ENCODE results near the gene CYFIP1. TPM values are rescaled to one million over a fixed set of nuclear protein-coding genes. Genes with fewer than 3 reads are reported as not detected.

CYFIP1 gene
- total RNA-seq, 1 experiment from 2014 or later = 205 TPM

GRCh38 chr15:22933641-22934061 is 46.5 kb downstream of the CYFIP1 start:
- POLR2A ChIA-PET = no interaction called here
- Mint-ChIP-seq H3K36me3 (ENCODE audit: insufficient read depth, unreplicated experiment) (peaks cover 88% of the 10 kb centered on the region), H3K27ac (ENCODE audit: unreplicated experiment) (no peak overlapping the region), H3K4me3 (ENCODE audit: unreplicated experiment) (no peak overlapping the region), H3K27me3 (ENCODE audit: insufficient read depth, unreplicated experiment) (no peaks in the 10 kb centered on the region), H3K9me3 (ENCODE audit: unreplicated experiment) (no peaks in the 10 kb centered on the region), H3K4me1 (ENCODE audit: low read depth, unreplicated experiment) (no peaks in the 10 kb centered on the region)
- H3K27me3 ChIP-seq (replicated peaks; ENCODE audit: control insufficient read depth, insufficient read depth, low read length) = no peaks in the 10 kb centered on the region
- H3K36me3 ChIP-seq (ENCODE audit: control insufficient read depth, insufficient read depth, low read length) = peaks cover 7% of the 10 kb centered on the region; the same call in 1 of the 2 replicates
- no peaks in the 10 kb centered on the region for H3K4me1 ChIP-seq
- TF ChIP-seq, protein P1, sequence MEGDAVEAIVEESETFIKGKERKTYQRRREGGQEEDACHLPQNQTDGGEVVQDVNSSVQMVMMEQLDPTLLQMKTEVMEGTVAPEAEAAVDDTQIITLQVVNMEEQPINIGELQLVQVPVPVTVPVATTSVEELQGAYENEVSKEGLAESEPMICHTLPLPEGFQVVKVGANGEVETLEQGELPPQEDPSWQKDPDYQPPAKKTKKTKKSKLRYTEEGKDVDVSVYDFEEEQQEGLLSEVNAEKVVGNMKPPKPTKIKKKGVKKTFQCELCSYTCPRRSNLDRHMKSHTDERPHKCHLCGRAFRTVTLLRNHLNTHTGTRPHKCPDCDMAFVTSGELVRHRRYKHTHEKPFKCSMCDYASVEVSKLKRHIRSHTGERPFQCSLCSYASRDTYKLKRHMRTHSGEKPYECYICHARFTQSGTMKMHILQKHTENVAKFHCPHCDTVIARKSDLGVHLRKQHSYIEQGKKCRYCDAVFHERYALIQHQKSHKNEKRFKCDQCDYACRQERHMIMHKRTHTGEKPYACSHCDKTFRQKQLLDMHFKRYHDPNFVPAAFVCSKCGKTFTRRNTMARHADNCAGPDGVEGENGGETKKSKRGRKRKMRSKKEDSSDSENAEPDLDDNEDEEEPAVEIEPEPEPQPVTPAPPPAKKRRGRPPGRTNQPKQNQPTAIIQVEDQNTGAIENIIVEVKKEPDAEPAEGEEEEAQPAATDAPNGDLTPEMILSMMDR (IDR thresholded peaks at IDR 0.05; ENCODE audit: insufficient read depth in 1 of 2, low read depth in 1 of 2, low read length in 1 of 2, severe bottlenecking in 1 of 2, unreplicated experiment in 1 of 2) = no peak
- intact Hi-C loops (cut with micrococcal nuclease; ENCODE audit: unreplicated experiment) = no loop called here
- BruUV-seq (replicated peaks) = no TSS peak
- no peak for DNase-seq
- no peak overlapping the region for H3K4me3 ChIP-seq (ENCODE audit: low read depth, low read length)
- H3K9me3 ChIP-seq = no peaks in the 10 kb centered on the region
- CTCF ChIA-PET = no interaction called here

DNA sequence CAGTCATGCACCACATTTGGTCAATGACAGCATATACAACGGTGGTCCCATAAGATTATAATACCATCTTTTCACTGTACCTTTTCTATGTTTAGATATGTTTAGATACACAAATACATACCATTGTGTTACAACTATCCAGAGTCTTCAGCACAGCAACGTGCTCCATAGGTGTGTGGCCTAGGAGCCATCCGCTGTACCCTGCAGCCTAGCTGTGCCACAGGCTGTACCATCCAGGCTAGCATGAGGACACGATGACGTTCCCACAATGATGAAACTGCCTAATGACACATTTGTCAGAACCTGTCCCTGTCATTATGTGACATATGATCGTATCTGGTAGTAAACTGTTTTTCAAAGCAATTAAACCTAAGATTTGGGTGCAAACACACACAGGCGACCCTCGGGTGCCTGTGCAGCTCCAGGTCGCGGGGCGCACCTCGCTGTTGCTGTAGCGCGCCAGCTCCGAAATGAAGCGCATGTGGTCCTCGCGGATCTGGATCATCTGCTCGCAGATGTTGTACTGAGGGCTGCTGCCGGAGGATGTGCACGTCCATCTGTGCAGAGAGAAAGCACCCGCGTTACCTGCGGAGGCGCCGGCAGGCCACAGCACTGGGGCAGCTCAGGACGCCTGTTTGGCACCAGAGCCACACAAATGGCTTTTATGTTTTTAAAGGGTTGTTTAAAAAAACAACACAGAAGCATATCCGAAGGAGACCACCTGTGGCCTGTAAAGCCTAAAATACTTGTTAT is 48.2 kb downstream of the CYFIP1 start:
- peaks cover 92% of the 10 kb centered on the region for H3K36me3 Mint-ChIP-seq (ENCODE audit: insufficient read depth, unreplicated experiment)

DNA sequence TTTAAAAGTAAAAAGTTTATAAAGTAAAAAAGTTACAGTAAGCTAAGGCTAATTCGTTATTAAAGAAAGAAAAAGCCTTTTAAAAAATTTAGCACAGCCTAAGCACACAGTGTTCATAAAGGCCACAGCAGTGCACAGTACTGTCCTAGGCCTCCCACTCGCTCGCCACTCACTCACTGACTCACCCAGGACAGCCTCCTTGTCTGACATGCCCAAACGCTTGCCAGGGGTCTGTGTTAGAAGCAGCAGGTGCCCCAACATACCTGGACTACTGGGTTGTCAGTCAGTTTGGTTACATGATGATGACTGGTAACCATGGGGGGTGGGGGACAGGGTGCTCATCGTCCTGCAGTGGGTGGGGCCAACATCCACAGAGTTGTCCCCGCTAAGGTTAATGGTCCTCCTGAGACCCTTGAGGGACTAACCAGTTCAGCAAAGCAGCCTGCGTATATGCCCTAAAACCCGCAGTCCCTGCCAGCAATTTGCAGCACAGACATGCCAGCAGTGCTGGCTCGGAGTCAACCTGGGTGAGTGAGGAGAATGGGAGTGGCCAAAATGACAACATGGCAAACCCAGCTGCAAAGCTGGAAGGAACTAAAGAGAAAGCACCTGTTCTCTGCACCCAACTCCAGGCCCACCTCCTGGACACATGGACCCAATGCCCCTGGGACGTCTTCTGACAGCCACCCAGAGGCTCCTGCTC is 49.2 kb downstream of the CYFIP1 start:
- no peaks in the 10 kb centered on the region for H3K27me3 ChIP-seq (replicated peaks; ENCODE audit: control insufficient read depth, insufficient read depth, low read length)
- BruUV-seq (replicated peaks) = no TSS peak
- H3K27me3 Mint-ChIP-seq (ENCODE audit: insufficient read depth, unreplicated experiment) = no peaks in the 10 kb centered on the region
- CTCF ChIA-PET = no interaction called here
- intact Hi-C loops (cut with micrococcal nuclease; ENCODE audit: unreplicated experiment) = no loop called here
- peaks cover 2% of the 10 kb centered on the region; the same call in 1 of the 2 replicates for H3K36me3 ChIP-seq (ENCODE audit: control insufficient read depth, insufficient read depth, low read length)
- no peaks in the 10 kb centered on the region for H3K4me1 ChIP-seq
- no peak overlapping the region for H3K4me3 ChIP-seq (ENCODE audit: low read depth, low read length)
- H3K9me3 ChIP-seq = no peaks in the 10 kb centered on the region
- TF ChIP-seq, protein P1 (IDR thresholded peaks at IDR 0.05; ENCODE audit: insufficient read depth in 1 of 2, low read depth in 1 of 2, low read length in 1 of 2, severe bottlenecking in 1 of 2, unreplicated experiment in 1 of 2) = no peak
- no peaks in the 10 kb centered on the region for H3K4me1 Mint-ChIP-seq (ENCODE audit: low read depth, unreplicated experiment)
- H3K27ac Mint-ChIP-seq (ENCODE audit: unreplicated experiment) = no peak overlapping the region
- peaks cover 92% of the 10 kb centered on the region for H3K36me3 Mint-ChIP-seq (ENCODE audit: insufficient read depth, unreplicated experiment)
- H3K4me3 Mint-ChIP-seq (ENCODE audit: unreplicated experiment) = no peak overlapping the region
- no peak for DNase-seq
- POLR2A ChIA-PET = no interaction called here
- no peaks in the 10 kb centered on the region for H3K9me3 Mint-ChIP-seq (ENCODE audit: unreplicated experiment)

More for the DNA sequence above, 48.2 kb downstream of the CYFIP1 start:
- Histone ChIP-seq H3K36me3 (ENCODE audit: control insufficient read depth, insufficient read depth, low read length) (peaks cover 4% of the 10 kb centered on the region; the same call in 1 of the 2 replicates), H3K4me1 (no peaks in the 10 kb centered on the region), H3K27me3 (replicated peaks; ENCODE audit: control insufficient read depth, insufficient read depth, low read length) (no peaks in the 10 kb centered on the region), H3K4me3 (ENCODE audit: low read depth, low read length) (no peak overlapping the region), H3K9me3 (no peaks in the 10 kb centered on the region)
- Mint-ChIP-seq H3K4me3 (ENCODE audit: unreplicated experiment) (no peak overlapping the region), H3K27me3 (ENCODE audit: insufficient read depth, unreplicated experiment) (no peaks in the 10 kb centered on the region), H3K27ac (ENCODE audit: unreplicated experiment) (no peak overlapping the region), H3K9me3 (ENCODE audit: unreplicated experiment) (no peaks in the 10 kb centered on the region), H3K4me1 (ENCODE audit: low read depth, unreplicated experiment) (no peaks in the 10 kb centered on the region)
- no peak for DNase-seq
- intact Hi-C loops (cut with micrococcal nuclease; ENCODE audit: unreplicated experiment) = no loop called here
- TF ChIP-seq, protein P1 (IDR thresholded peaks at IDR 0.05; ENCODE audit: insufficient read depth in 1 of 2, low read depth in 1 of 2, low read length in 1 of 2, severe bottlenecking in 1 of 2, unreplicated experiment in 1 of 2) = no peak
- BruUV-seq (replicated peaks) = no TSS peak
- ChIA-PET CTCF (interaction anchor here (0.6 kb wide), 1 partner anchor 96 kb away, joined by 3 read pairs; no protein-coding TSS in a partner anchor), POLR2A (no interaction called here)
